ENCODE results near the gene PALLD.

PALLD gene

DNA sequence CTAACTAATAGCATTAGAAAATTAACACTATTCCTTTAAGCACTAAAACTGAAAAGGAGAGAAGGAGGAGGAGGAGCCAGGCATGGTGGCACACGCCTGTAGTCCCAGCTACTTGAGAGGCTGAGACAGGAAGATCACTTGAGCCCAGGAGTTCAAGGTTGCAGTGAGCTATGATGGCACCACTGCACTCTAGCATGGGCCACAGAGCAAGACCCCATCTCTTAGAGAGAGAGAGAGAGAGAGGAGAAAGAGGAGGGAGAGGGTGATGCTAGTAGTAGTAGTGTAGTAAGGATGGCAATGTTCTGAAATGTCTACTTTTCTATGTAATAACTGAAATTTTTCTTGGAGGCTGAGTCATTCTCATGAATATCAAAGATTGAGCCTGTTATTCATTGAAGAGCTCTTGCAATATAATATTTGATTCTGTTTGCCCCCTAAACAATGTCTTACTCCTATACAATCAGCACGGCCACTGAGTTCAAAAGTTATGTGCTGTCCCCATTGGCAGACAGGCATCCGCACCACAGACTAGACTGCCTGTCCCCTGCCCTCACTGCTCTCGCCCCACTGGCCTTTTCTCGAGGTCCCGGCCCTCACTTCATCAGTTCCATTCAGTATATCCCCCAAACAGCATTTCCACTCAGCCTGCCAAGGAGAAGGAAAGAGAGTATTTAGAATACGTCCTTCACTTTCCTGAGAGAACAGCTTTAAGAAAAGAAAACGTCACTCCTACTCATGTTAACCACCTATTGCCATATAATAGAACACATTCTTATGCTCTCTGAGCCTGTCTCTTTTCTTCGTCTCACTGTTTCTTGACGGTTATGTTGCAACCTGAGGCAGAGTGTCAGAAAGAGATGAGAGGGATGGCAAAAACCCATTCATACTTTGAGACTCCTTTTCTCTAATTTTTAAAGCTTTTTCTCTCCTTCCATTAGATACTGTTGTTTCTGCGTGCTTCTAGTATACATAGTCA, 238.1 kb downstream of the PALLD start:
- POLR2A ChIA-PET, result no interaction called here
- H3K4me1 ChIP-seq (ENCODE audit: control insufficient read depth, insufficient read depth, low read length), result 0 out of 2 replicates have a peak, but pooled peaks cover 5% of the 10 kb centered on the region
- H3K36me3 ChIP-seq (ENCODE audit: control insufficient read depth in 2 of 2, insufficient read depth in 1 of 2, low read length in 2 of 2), result no peaks in the 10 kb centered on the region
- no peaks in the 10 kb centered on the region for H3K9me3 ChIP-seq (ENCODE audit: control insufficient read depth, insufficient read depth, low read depth, low read length)
- H3K27ac ChIP-seq (ENCODE audit: extremely low read depth, low read depth, low read length), result no peak overlapping the region
- TF ChIP-seq, protein P1, sequence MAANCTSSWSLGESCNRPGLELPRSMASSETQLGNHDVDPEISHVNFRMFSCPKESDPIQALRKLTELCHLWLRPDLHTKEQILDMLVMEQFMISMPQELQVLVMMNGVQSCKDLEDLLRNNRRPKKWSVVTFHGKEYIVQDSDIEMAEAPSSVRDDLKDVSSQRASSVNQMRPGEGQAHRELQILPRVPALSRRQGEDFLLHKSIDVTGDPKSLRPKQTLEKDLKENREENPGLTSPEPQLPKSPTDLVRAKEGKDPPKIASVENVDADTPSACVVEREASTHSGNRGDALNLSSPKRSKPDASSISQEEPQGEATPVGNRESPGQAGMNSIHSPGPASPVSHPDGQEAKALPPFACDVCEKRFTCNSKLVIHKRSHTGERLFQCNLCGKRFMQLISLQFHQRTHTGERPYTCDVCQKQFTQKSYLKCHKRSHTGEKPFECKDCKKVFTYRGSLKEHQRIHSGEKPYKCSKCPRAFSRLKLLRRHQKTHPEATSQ (tag by site-specific recombination; IDR thresholded peaks at IDR 0.05), result no peak
- TF ChIP-seq ZNF548 (tag by site-specific recombination; IDR thresholded peaks at IDR 0.05) (no peak), ZNF169 (tag by site-specific recombination; IDR thresholded peaks at IDR 0.05) (no peak), ZNF175 (tag by site-specific recombination; IDR thresholded peaks at IDR 0.05) (no peak), ZNF501 (tag by site-specific recombination; IDR thresholded peaks at IDR 0.05) (no peak), ZNF48 (tag by site-specific recombination; IDR thresholded peaks at IDR 0.05) (no peak), ZNF514 (tag by site-specific recombination; IDR thresholded peaks at IDR 0.05) (no peak), ZNF311 (tag by site-specific recombination; IDR thresholded peaks at IDR 0.05; ENCODE audit: borderline replicate concordance) (no peak), SCRT2 (tag by site-specific recombination; IDR thresholded peaks at IDR 0.05) (no peak), BCL11B (tag by site-specific recombination; IDR thresholded peaks at IDR 0.05; ENCODE audit: low read depth) (no peak), ZFHX2 (tag by site-specific recombination; conservative IDR thresholded peaks at IDR 0.05) (no peak), ZNF155 (tag by site-specific recombination; IDR thresholded peaks at IDR 0.05) (no peak), ZNF157 (tag by site-specific recombination; IDR thresholded peaks at IDR 0.05) (no peak), ZBTB7A (tag by site-specific recombination; IDR thresholded peaks at IDR 0.05; ENCODE audit: low read depth) (no peak), HOXD13 (CRISPR knock-in tag; IDR thresholded peaks at IDR 0.05; ENCODE audit: borderline replicate concordance) (no peak)
- TF ChIP-seq, protein P2, sequence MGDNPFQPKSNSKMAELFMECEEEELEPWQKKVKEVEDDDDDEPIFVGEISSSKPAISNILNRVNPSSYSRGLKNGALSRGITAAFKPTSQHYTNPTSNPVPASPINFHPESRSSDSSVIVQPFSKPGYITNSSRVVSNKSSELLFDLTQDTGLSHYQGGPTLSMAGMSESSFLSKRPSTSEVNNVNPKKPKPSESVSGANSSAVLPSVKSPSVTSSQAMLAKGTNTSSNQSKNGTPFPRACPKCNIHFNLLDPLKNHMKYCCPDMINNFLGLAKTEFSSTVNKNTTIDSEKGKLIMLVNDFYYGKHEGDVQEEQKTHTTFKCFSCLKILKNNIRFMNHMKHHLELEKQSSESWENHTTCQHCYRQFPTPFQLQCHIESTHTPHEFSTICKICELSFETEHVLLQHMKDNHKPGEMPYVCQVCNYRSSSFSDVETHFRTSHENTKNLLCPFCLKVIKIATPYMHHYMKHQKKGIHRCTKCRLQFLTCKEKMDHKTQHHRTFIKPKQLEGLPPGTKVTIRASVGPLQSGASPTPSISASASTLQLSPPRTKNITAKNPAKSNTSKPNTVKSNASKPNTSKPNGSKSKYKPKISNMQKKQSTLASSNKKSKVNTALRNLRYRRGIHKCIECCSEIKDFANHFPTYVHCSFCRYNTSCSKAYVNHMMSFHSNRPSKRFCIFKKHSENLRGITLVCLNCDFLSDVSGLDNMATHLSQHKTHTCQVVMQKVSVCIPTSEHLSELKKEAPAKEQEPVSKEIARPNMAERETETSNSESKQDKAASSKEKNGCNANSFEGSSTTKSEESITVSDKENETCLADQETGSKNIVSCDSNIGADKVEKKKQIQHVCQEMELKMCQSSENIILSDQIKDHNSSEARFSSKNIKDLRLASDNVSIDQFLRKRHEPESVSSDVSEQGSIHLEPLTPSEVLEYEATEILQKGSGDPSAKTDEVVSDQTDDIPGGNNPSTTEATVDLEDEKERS (tag by site-specific recombination; IDR thresholded peaks at IDR 0.05), result no peak
- TF ChIP-seq, protein P3, sequence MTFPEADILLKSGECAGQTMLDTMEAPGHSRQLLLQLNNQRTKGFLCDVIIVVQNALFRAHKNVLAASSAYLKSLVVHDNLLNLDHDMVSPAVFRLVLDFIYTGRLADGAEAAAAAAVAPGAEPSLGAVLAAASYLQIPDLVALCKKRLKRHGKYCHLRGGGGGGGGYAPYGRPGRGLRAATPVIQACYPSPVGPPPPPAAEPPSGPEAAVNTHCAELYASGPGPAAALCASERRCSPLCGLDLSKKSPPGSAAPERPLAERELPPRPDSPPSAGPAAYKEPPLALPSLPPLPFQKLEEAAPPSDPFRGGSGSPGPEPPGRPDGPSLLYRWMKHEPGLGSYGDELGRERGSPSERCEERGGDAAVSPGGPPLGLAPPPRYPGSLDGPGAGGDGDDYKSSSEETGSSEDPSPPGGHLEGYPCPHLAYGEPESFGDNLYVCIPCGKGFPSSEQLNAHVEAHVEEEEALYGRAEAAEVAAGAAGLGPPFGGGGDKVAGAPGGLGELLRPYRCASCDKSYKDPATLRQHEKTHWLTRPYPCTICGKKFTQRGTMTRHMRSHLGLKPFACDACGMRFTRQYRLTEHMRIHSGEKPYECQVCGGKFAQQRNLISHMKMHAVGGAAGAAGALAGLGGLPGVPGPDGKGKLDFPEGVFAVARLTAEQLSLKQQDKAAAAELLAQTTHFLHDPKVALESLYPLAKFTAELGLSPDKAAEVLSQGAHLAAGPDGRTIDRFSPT (tag by site-specific recombination; IDR thresholded peaks at IDR 0.05), result no peak
- TF ChIP-seq, protein P4, sequence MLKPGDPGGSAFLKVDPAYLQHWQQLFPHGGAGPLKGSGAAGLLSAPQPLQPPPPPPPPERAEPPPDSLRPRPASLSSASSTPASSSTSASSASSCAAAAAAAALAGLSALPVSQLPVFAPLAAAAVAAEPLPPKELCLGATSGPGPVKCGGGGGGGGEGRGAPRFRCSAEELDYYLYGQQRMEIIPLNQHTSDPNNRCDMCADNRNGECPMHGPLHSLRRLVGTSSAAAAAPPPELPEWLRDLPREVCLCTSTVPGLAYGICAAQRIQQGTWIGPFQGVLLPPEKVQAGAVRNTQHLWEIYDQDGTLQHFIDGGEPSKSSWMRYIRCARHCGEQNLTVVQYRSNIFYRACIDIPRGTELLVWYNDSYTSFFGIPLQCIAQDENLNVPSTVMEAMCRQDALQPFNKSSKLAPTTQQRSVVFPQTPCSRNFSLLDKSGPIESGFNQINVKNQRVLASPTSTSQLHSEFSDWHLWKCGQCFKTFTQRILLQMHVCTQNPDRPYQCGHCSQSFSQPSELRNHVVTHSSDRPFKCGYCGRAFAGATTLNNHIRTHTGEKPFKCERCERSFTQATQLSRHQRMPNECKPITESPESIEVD (tag by site-specific recombination; IDR thresholded peaks at IDR 0.05), result no peak
- no peak overlapping the region for H3K4me3 ChIP-seq (ENCODE audit: low read depth, low read length)
- CTCF ChIA-PET, result interaction anchor here (0.6 kb wide), 1 partner anchor 47 kb away, joined by 3 read pairs; no protein-coding TSS in a partner anchor

All from HEK293 (cell line).